Measurements from ENCODE around the gene MPL. TPM values are rescaled to one million over a fixed set of nuclear protein-coding genes. Genes with fewer than 3 reads are reported as not detected.

MPL gene
- total and polyA plus RNA-seq, 4 donors, result 0.03 to 1.0 TPM; not detected in 2

GRCh38 chr1:43348809-43349593 lies 11.4 kb downstream of the MPL start:
- WGBS, result 9% methylated on average over 72 of the region's 72 CpGs
- H3K27me3 ChIP-seq (ENCODE audit: control insufficient read depth in 4 of 4, insufficient read depth in 4 of 4, low read length in 3 of 4), result no peaks in the 10 kb centered on the region

More at GRCh38 chr1:43348809-43349593, 11.4 kb downstream of the MPL start:
- peaks cover 0 to 22% (median 14%) of the 10 kb centered on the region in 4 donors for H3K4me1 ChIP-seq (ENCODE audit: control insufficient read depth in 4 of 4, insufficient read depth in 4 of 4, low read length in 3 of 4)
- DNase-seq (ENCODE audit: low spot score), result peak; percentile 82
- peak in 1 of 2 donors; percentile 24 for TF ChIP-seq GABPA (IDR thresholded peaks at IDR 0.05 in 1 of 2, conservative IDR thresholded peaks at IDR 0.05 in 1 of 2)
- no peak for TF ChIP-seq HNF4G (IDR thresholded peaks at IDR 0.05)
- TF ChIP-seq FOXA2 (IDR thresholded peaks at IDR 0.05), result no peak
- TF ChIP-seq FOXA1 (IDR thresholded peaks at IDR 0.05), result no peak
- TF ChIP-seq, protein P1, sequence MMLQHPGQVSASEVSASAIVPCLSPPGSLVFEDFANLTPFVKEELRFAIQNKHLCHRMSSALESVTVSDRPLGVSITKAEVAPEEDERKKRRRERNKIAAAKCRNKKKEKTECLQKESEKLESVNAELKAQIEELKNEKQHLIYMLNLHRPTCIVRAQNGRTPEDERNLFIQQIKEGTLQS (IDR thresholded peaks at IDR 0.05), result no peak
- TF ChIP-seq YY1 (IDR thresholded peaks at IDR 0.05), result peak; percentile 26
- TF ChIP-seq TAF1 (conservative IDR thresholded peaks at IDR 0.05), result no peak
- TF ChIP-seq EGR1 (IDR thresholded peaks at IDR 0.05; ENCODE audit: low read depth in 2 of 2), result no peak
- peak; percentile 38 for TF ChIP-seq REST (IDR thresholded peaks at IDR 0.05)
- TF ChIP-seq SP1 (IDR thresholded peaks at IDR 0.05), result peak; percentile 75
- TF ChIP-seq RAD21 (IDR thresholded peaks at IDR 0.05), result peak in 1 of 2 donors; percentile 44
- TF ChIP-seq JUND (IDR thresholded peaks at IDR 0.05), result no peak
- TF ChIP-seq, protein P2, sequence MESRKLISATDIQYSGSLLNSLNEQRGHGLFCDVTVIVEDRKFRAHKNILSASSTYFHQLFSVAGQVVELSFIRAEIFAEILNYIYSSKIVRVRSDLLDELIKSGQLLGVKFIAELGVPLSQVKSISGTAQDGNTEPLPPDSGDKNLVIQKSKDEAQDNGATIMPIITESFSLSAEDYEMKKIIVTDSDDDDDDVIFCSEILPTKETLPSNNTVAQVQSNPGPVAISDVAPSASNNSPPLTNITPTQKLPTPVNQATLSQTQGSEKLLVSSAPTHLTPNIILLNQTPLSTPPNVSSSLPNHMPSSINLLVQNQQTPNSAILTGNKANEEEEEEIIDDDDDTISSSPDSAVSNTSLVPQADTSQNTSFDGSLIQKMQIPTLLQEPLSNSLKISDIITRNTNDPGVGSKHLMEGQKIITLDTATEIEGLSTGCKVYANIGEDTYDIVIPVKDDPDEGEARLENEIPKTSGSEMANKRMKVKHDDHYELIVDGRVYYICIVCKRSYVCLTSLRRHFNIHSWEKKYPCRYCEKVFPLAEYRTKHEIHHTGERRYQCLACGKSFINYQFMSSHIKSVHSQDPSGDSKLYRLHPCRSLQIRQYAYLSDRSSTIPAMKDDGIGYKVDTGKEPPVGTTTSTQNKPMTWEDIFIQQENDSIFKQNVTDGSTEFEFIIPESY (IDR thresholded peaks at IDR 0.05), result no peak
- TF ChIP-seq RXRA (IDR thresholded peaks at IDR 0.05), result peak; percentile 26 to 69
- TF ChIP-seq HNF4A (conservative IDR thresholded peaks at IDR 0.05), result peak; percentile 10 to 17
- TF ChIP-seq MAX (IDR thresholded peaks at IDR 0.05), result no peak
- no peak for TF ChIP-seq NR2F2 (IDR thresholded peaks at IDR 0.05)
- TF ChIP-seq, protein P3, sequence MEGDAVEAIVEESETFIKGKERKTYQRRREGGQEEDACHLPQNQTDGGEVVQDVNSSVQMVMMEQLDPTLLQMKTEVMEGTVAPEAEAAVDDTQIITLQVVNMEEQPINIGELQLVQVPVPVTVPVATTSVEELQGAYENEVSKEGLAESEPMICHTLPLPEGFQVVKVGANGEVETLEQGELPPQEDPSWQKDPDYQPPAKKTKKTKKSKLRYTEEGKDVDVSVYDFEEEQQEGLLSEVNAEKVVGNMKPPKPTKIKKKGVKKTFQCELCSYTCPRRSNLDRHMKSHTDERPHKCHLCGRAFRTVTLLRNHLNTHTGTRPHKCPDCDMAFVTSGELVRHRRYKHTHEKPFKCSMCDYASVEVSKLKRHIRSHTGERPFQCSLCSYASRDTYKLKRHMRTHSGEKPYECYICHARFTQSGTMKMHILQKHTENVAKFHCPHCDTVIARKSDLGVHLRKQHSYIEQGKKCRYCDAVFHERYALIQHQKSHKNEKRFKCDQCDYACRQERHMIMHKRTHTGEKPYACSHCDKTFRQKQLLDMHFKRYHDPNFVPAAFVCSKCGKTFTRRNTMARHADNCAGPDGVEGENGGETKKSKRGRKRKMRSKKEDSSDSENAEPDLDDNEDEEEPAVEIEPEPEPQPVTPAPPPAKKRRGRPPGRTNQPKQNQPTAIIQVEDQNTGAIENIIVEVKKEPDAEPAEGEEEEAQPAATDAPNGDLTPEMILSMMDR (IDR thresholded peaks at IDR 0.05; ENCODE audit: low read depth, low read length, missing input control), result no peak
- peak overlapping the region; percentile 82 to 89 for H3K27ac ChIP-seq (ENCODE audit: low read depth in 1 of 2, low read length in 2 of 2)
- peak overlapping the region; percentile 29 to 48 for H3K9ac ChIP-seq (ENCODE audit: low read depth in 1 of 2, low read length in 2 of 2)
- H3K4me3 ChIP-seq (ENCODE audit: low read depth in 1 of 3, low read length in 3 of 3), result peak overlapping the region; percentile 60 to 63 (median 62)
- no peaks in the 10 kb centered on the region for H3K36me3 ChIP-seq (ENCODE audit: control insufficient read depth in 4 of 4, insufficient read depth in 3 of 4, low read depth in 1 of 4, low read length in 3 of 4)
- H3K9me3 ChIP-seq (ENCODE audit: control insufficient read depth in 4 of 4, low read length in 3 of 4), result no peaks in the 10 kb centered on the region
